Heart left ventricle (tissue), 13 donors: ENCODE results near the gene FAM3D.

Source experiments
- POLR2A ChIP-seq, 2 donors: fragments of 450-650 bp; IDR thresholded peaks; one replicate each; pipeline ENCODE4 v1.6.1; 2017; ENCODE audit warnings: antibody characterized with exemption in 2 of 2, mild to moderate bottlenecking in 2 of 2, moderate library complexity in 2 of 2
- TF ChIP-seq, protein P1 (sequence below), 12 donors: fragments of 200-600 bp; sonication (generic) in 4 of 12; IDR thresholded peaks; one replicate each; pipeline versions ENCODE4 v1.5.0 to v1.8.0; 2018 to 2022; ENCODE audit warnings: antibody characterized with exemption in 12 of 12, mild to moderate bottlenecking in 5 of 12
- donor health status: ischemic (EF 13 %, LVEDD 7.1; RV severe dilation, severe dysfunction).
- donor health status: DM: no; HTN: yes; CAD: no.
- donor health status: DM: no; HTN: no; CAD: no.
- donor health status: ischemic (EF 25% LVEDD 6.9; RV normal size, moderate dysfunction).
- donor health status: ischemic (EF 25% LVEDD 5.7; RV mildly dilated, moderate dysfunction).
- donor health status: ischemic (EF 35%, LVEDD 5.7; RV mildly dilated, moderate dysfunction).
- donor health status: nonischemic (EF 11% LVEDD 7.7; RV severe dilation, severe dysfunction).
- donor health status: DM: yes; HTN: yes; CAD: no.
- donor health status: PGD.
- donor health status: ischemic (EF 29% LVEDD 5.4; RV normal size, mild dysfunction).
- donor health status: nonischemic (EF 23%, LVEDD 6.1; RV moderate dilation, normal function).

DNA sequence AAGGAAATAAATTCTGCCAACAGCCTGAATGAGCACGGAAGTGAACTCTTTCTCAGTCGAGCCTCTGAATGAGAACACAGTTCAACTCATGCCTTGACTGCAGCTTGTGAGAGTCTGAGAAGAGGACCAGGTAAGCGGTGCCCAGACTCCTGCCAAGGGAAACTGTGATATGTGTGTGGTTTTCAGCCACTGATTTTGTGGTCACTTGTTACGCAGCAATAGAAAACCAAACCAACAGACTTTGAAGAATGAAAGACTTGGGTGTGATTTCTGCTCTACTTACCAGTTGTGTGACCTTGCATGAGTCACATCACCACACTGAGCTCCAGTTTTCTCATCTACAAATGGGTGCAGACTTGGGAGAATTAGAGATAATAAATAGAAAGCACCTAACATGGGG, 58.8 kb downstream of the FAM3D start:
- TF ChIP-seq, protein P1, sequence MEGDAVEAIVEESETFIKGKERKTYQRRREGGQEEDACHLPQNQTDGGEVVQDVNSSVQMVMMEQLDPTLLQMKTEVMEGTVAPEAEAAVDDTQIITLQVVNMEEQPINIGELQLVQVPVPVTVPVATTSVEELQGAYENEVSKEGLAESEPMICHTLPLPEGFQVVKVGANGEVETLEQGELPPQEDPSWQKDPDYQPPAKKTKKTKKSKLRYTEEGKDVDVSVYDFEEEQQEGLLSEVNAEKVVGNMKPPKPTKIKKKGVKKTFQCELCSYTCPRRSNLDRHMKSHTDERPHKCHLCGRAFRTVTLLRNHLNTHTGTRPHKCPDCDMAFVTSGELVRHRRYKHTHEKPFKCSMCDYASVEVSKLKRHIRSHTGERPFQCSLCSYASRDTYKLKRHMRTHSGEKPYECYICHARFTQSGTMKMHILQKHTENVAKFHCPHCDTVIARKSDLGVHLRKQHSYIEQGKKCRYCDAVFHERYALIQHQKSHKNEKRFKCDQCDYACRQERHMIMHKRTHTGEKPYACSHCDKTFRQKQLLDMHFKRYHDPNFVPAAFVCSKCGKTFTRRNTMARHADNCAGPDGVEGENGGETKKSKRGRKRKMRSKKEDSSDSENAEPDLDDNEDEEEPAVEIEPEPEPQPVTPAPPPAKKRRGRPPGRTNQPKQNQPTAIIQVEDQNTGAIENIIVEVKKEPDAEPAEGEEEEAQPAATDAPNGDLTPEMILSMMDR (IDR thresholded peaks at IDR 0.05): no peak
- TF ChIP-seq POLR2A (IDR thresholded peaks at IDR 0.05): no peak
